HG02970 (cell line): ENCODE data around the gene TRIM54.
"Not testable (repeated sequence)": the region's sequence is repeated elsewhere in the genome, so short reads cannot be mapped to it uniquely, and the experiment has no call there.

Source experiments
- ATAC-seq: cut with Tn5 transposase; IDR thresholded peaks from one replicate; pipeline ENCODE4 v1.9.1; 2021; ENCODE audit warnings: mild to moderate bottlenecking, moderate library complexity, moderate number of reproducible peaks; ENCODE audit not compliant: unreplicated experiment, low FRiP score

The TRIM54 gene

GRCh38 chr2:27307545-27308358, 25.5 kb downstream of the TRIM54 start:
- no peak for ATAC-seq

- no peak for ATAC-seq
Observed at GRCh38 chr2:27308359-27308881, 26.2 kb downstream of the TRIM54 start, which contains the start of gene UCN. Gene UCN (minus strand): TSS chr2:27308445. CDS start chr2:27307895, 550 bp downstream.

GRCh38 chr2:27309651-27310050, 27.4 kb downstream of the TRIM54 start:
- no peak for ATAC-seq

DNA sequence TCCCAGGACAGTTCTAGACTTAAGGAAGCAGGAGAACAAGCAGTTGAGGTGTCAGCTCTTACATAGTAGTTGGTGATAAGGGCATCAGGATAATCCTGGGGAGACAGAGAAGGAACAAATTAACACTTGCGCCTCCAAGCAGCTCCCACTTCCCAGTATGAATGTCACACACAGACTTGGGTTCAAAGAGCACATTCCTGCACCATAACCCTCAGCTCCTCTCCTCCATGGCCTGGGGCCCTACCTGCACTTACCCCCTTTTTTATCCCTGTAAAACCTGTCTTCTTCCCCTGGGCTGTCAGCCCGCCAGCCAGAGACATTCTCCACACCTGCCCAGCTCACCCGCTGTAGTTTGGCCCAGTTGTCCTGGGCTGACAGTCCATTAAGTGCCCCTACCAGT, 29.9 kb downstream of the TRIM54 start:
- no peak for ATAC-seq

DNA sequence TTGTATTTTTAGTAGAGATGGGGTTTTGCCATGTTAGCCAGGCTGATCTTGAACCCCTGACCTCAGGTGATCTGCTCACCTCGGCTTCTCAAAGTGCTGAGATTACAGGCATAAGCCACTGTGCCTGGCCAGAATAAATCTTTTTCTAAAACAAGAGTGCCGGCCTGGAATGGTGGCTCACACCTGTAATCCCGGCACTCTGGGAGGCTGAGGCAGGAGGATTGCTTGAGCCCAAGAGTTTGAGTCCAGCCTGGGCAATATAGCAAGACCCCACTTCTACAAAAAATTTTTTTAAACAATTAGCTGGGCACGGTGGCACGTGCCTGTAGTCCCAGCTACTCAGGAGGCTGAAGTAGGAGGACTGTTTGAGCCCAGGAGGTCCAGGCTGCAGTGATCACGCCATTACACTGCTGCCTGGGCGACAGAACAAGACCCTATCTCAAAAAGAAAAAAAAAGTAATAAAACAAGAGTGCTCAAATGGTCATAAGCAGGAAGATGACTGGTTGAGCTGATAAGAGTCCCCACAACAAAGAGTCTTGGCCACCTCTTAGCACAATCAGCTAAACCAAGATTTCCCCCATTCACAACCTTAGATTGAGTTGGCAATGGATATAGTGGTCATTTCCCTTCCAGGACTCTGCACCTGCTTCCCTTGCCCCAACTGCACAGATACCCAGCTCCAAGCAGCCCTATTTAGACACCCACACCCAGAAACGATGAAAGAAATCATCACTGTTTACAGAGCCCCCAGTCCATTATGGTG, 31.8 kb downstream of the TRIM54 start:
- no peak for ATAC-seq

DNA sequence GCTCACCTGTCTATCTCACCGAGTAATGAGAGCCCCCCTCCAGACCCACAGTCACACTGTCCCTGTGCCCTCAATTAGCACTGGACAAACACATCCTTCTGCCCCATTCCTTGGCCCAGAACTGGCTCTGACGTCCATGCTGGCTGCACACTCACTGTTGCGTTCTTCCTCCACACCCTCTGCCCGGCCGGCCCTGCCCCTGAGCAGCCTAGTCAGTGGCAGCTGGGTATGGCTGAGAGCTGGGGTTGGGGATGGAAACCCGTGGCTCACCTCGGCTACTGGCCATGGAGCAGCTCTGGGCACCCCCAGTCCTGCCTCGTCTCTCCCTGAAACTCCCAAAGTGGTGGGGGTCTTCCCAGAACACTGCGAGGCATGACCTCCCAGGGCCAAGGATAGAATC, 32.5 kb downstream of the TRIM54 start:
- no peak for ATAC-seq

DNA sequence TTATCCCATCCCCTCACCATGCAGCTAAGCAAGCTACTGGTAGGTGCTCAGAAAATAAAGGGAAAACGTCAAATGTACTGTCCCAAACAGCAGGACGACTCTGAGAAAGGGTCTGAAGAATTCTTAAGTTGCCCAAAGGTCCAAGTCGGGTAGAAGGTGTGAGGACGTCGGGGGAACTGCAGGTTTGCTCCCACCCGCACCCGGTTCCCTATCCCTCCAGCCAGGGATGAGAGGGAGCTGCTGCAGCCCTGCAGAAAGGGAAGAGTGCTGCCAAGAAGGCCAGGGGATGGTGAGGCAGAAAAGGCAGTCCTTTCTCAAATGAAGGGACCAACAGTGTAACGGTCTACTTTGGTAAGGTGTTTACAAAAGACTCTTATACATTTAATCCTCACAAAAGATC, 32.9 kb downstream of the TRIM54 start:
- ATAC-seq: no peak

GRCh38 chr2:27316655-27317412, 34.6 kb downstream of the TRIM54 start:
- ATAC-seq: no peak

DNA sequence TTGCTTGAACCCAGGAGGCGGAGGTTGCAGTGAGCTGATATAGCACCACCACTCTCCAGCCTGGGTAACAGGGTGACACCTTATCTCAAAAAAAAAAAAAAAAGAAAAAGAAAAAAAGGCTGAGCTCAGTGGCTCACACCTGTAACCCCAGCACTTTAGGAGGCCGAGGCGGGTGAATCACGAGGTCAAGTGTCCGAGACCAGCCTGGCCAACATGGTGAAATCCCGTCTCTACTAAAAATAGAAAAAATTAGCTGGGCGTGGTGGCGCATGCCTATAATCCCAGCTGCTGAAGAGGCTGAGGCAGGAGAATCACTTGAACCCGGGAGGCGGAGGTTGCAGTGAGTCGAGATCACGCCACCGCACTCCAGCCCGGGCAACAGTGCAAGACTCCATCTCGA, 37.6 kb downstream of the TRIM54 start:
- ATAC-seq: not testable (repeated sequence)

- no peak for ATAC-seq
Observed at GRCh38 chr2:27320958-27321543, 38.8 kb downstream of the TRIM54 start.

DNA sequence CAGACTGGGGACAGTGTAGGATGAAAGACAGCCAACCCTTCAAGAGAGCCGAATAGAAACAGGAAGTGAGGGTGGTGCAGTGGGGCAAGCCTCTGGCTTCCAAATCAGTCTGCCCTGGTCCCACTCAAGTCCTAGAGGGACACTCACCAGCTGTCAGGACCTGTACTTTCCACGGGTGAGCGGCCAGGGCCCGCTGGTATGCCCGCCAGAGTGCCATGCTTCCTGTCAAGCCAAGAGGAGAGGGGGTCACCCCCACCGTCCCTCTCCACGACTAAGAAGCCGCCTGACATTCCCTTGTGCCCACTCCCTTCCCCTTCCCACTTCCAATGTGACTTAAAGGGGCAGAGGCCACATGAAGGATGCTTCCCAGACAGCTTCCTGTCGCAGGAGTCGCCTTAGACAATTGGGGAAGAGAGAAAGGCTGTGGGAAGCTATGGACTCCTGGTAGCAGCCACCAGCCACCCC, 40.1 kb downstream of the TRIM54 start:
- no peak for ATAC-seq

DNA sequence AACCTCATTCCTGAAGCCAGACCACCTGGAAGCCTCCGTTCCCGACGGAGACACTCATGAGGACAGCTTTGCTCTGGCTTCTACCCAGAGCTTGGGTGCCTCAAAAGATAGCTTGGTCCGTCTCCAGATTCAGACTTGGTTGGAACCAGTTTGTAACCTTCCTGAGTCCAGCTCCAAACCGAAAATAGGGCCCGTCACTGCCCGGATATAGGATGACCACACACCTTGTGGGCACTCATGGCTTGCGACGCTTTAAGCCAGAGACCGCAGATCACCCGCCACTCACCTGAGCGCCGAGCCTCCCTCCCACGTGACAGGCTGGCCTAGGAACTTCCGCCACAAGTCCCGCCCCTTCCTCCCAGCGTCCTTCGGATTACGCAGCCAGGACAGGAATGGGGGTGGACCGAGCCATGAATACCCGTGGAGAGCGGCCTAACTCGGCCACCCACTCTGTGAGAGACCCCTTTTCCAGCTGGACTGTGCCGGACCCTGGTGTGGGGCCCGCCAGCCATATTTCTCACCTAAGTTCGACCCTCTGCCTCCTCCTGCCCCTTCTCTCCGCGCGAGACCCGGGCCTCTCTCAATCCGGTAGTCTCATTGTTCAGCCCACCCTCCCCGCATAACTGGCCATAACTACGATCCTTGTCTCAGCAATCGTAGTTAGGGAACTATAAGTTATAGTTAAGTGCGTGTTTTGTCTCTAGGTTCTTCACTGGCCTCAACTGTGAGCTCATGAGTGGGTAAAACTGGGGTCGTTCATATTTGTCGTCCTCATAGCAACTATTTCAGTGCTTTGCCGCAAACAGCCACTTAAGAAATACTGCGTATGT, 40.8 kb downstream of the TRIM54 start, which contains the start of gene MPV17:
Gene MPV17, minus strand, starts transcription at position 332 of the 830 bp plus-strand sequence. CDS start 580 bp downstream, outside the sequence.
- peak; percentile 86 for ATAC-seq

DNA sequence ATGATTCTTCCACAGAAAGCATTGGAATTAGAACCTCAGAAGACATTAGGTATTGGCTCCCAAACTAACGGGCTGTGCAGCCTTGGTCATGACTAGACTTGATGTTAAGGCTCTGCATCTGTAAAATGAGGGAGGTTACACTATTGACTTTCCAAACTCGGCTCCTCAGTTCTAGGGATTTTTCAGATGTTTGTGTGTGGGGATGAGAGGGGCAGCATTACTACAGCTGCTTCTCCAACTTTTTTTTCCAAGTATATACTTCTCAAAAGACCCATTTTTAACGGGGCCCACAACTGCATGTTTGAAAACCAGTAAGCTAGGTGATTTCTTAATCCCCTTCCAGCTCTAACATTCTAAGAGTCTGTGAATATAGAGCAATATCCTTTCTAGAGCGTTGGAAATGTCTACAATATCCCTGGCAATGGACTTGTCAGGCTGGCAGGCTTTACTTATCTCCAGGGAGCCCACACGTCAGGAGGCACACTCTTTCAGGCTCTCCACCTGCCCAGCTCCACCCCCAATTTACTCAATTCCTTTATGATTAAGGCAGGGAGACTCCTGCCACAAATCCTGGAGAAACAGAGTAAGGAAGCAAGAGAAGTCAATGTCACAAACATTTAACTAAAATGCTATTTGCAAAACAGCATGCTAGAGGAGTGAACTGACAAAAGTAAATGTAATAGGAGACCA, 41.5 kb downstream of the TRIM54 start:
- no peak for ATAC-seq

DNA sequence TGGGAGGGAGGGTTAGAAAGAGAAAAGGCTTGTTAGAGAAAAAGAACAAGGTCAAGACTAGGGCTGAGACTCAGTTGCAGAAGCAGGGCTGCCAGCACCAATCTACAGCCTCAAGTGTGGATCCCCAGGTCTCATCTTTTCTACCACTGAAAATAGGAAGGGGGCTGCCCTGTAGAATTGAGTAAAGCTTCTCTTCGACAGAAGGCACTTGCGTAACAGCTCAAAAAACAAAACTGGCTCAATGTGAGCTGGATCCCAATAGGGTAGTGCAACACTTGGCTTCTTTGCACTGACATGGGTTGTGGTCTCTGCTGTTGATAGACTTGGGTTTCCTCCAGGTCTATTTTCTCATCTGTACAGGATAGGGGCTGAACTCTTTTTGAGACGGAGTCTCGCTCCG, 42.5 kb downstream of the TRIM54 start:
- ATAC-seq: no peak

- ATAC-seq: no peak
Observed at GRCh38 chr2:27335311-27335710, 53.1 kb downstream of the TRIM54 start.

DNA sequence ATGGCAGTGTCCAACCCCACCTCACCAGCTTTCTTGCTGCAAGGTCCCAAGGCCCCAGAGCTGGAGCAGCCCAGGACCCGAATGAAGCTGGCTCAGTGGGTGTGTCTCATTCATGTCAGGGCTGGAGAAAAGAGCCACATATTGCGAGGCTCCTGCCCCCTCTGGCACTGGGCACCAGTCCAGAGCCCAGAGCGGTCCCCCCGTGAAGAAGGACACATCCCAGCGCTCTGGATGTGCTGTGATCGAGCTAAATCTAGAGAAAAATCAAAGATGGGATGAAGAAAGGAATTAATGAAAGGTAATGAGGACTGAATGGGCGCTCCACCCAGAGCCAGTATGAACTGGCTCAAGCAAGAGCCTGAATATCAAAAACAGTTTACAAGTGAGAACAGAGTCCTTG, 53.9 kb downstream of the TRIM54 start:
- ATAC-seq: no peak

DNA sequence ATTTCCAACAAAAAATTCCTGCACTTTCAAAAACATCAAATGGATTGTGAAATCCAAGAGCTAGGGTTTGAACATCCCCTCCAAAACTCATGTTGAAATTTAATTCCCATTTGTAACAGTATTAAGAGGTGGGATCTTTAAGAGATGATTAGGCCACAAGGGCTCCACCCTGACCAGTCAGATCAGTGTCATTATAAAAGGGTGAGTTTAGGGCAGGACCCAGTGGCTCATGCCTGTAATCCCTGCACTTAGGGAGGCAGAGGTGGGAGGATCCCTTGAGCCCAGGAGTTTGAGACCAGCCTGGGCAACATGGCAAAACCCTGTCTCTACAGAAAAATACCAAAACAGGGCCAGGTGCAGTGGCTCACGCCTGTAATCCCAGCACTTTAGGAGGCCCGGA, 65.4 kb downstream of the TRIM54 start:
- no peak for ATAC-seq

DNA sequence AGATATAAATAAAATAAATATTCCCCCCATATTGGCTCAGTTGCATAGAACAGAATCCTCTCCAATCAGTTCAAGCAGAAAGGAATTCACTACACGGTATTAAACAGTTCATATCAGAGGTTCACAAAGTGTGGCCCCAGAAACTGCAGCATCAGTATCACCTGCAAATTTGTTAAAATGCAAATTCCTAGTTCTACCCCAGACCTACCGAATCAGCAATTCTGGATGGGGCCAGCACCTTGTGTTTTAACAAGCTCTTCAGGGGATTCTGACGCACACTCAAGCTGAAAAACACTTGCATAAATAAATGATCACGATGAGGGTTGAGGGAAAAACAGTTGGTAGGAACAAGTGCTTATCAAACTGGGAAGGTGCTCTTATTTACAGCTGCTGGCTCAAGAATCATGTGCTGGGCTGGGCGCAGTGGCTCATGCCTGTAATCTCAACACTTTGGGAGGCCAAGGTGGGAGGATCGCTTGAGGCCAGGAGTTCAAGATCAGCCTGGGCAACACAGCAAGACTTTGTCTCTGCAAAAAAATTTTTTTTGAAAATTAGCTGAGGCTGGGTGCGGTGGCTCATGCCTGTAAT, 68.0 kb downstream of the TRIM54 start:
- no peak for ATAC-seq
